Keratinocyte (primary cell): Measurements from ENCODE around the gene GGT7. TPM values are rescaled to one million over a fixed set of nuclear protein-coding genes. Genes with fewer than 3 reads are reported as not detected.

Experiments
- DNase-seq: peaks from one replicate; pipeline ENCODE4 v3.0.0-alpha.2; 2011; ENCODE audit warnings: low read depth, missing footprints, low spot score
- FAIRE-seq: peaks from 2 replicates; lab custom pipeline; 2011; peaks lifted over from hg19 to GRCh38; lab: Jason Lieb, UNC
- H2AFZ ChIP-seq: 2 replicates; pipeline ENCODE4 v1.6.0; 2012; ENCODE audit warnings: low read length, control low read depth, inconsistent platforms; ENCODE audit not compliant: control insufficient read depth
- H3K27ac ChIP-seq: 2 replicates; pipeline ENCODE4 v1.5.1; 2011; ENCODE audit warnings: low read length; ENCODE audit not compliant: control insufficient read depth, insufficient read depth
- H3K27me3 ChIP-seq: 3 replicates; pipeline ENCODE4 v1.6.0; 2011; ENCODE audit warnings: low read length; ENCODE audit not compliant: control insufficient read depth, insufficient read depth; ENCODE audit errors: extremely low read depth
- H3K36me3 ChIP-seq, 2 experiments: 2 replicates in 1 of 2; 3 replicates in 1 of 2; pipeline ENCODE4 v1.5.1; 2011; ENCODE audit warnings: low read length in 2 of 2, mild to moderate bottlenecking in 1 of 2; ENCODE audit not compliant: control insufficient read depth in 2 of 2, insufficient read depth in 2 of 2; ENCODE audit errors: extremely low read depth in 1 of 2
- H3K4me1 ChIP-seq: 3 replicates; pipeline ENCODE4 v1.5.1; 2011; ENCODE audit warnings: low read length; ENCODE audit not compliant: control insufficient read depth, insufficient read depth; ENCODE audit errors: extremely low read depth
- H3K4me2 ChIP-seq: 3 replicates; pipeline ENCODE4 v1.6.0; 2011; ENCODE audit warnings: low read depth, low read length; ENCODE audit not compliant: control insufficient read depth, insufficient read depth; ENCODE audit errors: extremely low read depth
- H3K4me3 ChIP-seq, 3 experiments: fragments of 200-600 bp in 1 of 3; sonication (generic) in 1 of 3; 2 replicates in 2 of 3; 3 replicates in 1 of 3; pipeline ENCODE4 v1.5.1; 2011 to 2016; ENCODE audit warnings: low read length in 3 of 3, mild to moderate bottlenecking in 3 of 3, control low read depth in 2 of 3, inconsistent platforms in 1 of 3, low read depth in 1 of 3, mixed read lengths in 1 of 3, mixed run types in 1 of 3, moderate library complexity in 1 of 3; ENCODE audit not compliant: control insufficient read depth in 2 of 3, insufficient read depth in 2 of 3; ENCODE audit errors: extremely low read depth in 1 of 3
- H3K79me2 ChIP-seq: 2 replicates; pipeline ENCODE4 v1.6.0; 2012; ENCODE audit warnings: low read length; ENCODE audit not compliant: control insufficient read depth, insufficient read depth
- H3K9ac ChIP-seq: 3 replicates; pipeline ENCODE4 v1.6.0; 2011; ENCODE audit warnings: low read length; ENCODE audit not compliant: control insufficient read depth, insufficient read depth; ENCODE audit errors: extremely low read depth
- H3K9me1 ChIP-seq: 3 replicates; pipeline ENCODE4 v1.6.0; 2011; ENCODE audit warnings: low read length; ENCODE audit not compliant: control insufficient read depth, insufficient read depth; ENCODE audit errors: extremely low read depth
- H3K9me3 ChIP-seq: 2 replicates; pipeline ENCODE4 v1.5.1; 2012; ENCODE audit warnings: low read depth, low read length; ENCODE audit not compliant: control insufficient read depth
- H4K20me1 ChIP-seq: 3 replicates; pipeline ENCODE4 v1.6.0; 2011; ENCODE audit warnings: low read length; ENCODE audit not compliant: control insufficient read depth, insufficient read depth; ENCODE audit errors: extremely low read depth
- CTCF ChIP-seq, 3 experiments: IDR thresholded peaks in 1 of 3; conservative IDR thresholded peaks in 1 of 3; optimal IDR thresholded peaks in 1 of 3; 2 replicates in 2 of 3; 3 replicates in 1 of 3; pipeline versions ENCODE3 to v1.5.1; 2011; ENCODE audit warnings: low read length in 3 of 3, mild to moderate bottlenecking in 3 of 3, moderate library complexity in 2 of 3, control low read depth in 1 of 3, inconsistent platforms in 1 of 3; ENCODE audit not compliant: insufficient read depth in 2 of 3; ENCODE audit errors: extremely low read depth in 1 of 3
- EZH2 ChIP-seq: IDR thresholded peaks from one replicate; pipeline ENCODE4 v1.6.1; 2012; ENCODE audit warnings: inconsistent platforms, mild to moderate bottlenecking, low read length, moderate library complexity
- dilution Hi-C: fragments of 300-500 bp; cut with MboI; formaldehyde crosslinking; loops from one replicate; pipeline ENCODE4 v1.7.0; 2020; ENCODE audit warnings: low sequenced_read_pairs; ENCODE audit not compliant: extremely low pct_ligation_motif_present
- polyA plus RNA-seq, 5 experiments: library from polyadenylated mRNA; depleted of rRNA in 3 of 5; stranded (reverse) in 3 of 5; stranded (forward) in 1 of 5; unstranded in 1 of 5; fragments of >200 nt; gene quantifications; 1 replicate in 1 of 5; 2 replicates in 3 of 5; 3 replicates in 1 of 5; pipeline versions ENCODE4 v1.2.1 to v1.2.3, GENCODE V29; 2011 to 2012; ENCODE audit warnings: missing spikeins in 2 of 5, low read depth in 1 of 5, low replicate concordance in 1 of 5

Gene GGT7
- polyA plus RNA-seq, 1 donor (not counting 4 experiments of a cell fraction or from before 2014, with no cell fraction given) = 5.0 TPM

GRCh38 chr20:34884260-34884659, 11.6 kb upstream of the GGT7 start:
- Histone ChIP-seq H3K9me3 (no peaks in the 10 kb centered on the region), H4K20me1 (no peaks in the 10 kb centered on the region), H3K36me3 (peaks cover 17 to 18% of the 10 kb centered on the region in 2 experiments), H3K27ac (no peak overlapping the region), H3K4me1 (no peaks in the 10 kb centered on the region), H3K79me2 (peaks cover 13% of the 10 kb centered on the region), H2AFZ (no peak overlapping the region), H3K4me2 (no peak overlapping the region), H3K9me1 (no peaks in the 10 kb centered on the region), H3K27me3 (no peaks in the 10 kb centered on the region), H3K9ac (no peak overlapping the region), H3K4me3 (no peak overlapping the region)
- TF ChIP-seq EZH2 (no peak), CTCF (optimal IDR thresholded peaks at IDR 0.05 in 1 of 3, IDR thresholded peaks at IDR 0.05 in 1 of 3, conservative IDR thresholded peaks at IDR 0.05 in 1 of 3; ENCODE audit: extremely low read depth in 1 of 3, insufficient read depth in 2 of 3, low read length in 3 of 3) (no peak)
- FAIRE-seq = no peak
- DNase-seq = no peak
- dilution Hi-C loops = no loop called here

GRCh38 chr20:34883809-34884208, 11.2 kb upstream of the GGT7 start:
- dilution Hi-C loops = no loop called here
- no peaks in the 10 kb centered on the region for H3K4me1 ChIP-seq

More at GRCh38 chr20:34883809-34884208, 11.2 kb upstream of the GGT7 start:
- no peak overlapping the region for H2AFZ ChIP-seq
- TF ChIP-seq EZH2 (no peak), CTCF (optimal IDR thresholded peaks at IDR 0.05 in 1 of 3, IDR thresholded peaks at IDR 0.05 in 1 of 3, conservative IDR thresholded peaks at IDR 0.05 in 1 of 3; ENCODE audit: extremely low read depth in 1 of 3, insufficient read depth in 2 of 3, low read length in 3 of 3) (no peak)
- no peaks in the 10 kb centered on the region for H3K9me1 ChIP-seq
- H3K4me2 ChIP-seq = no peak overlapping the region
- H3K36me3 ChIP-seq = peaks cover 18 to 20% of the 10 kb centered on the region in 2 experiments
- no peak overlapping the region for H3K4me3 ChIP-seq
- H3K27ac ChIP-seq = no peak overlapping the region
- no peaks in the 10 kb centered on the region for H3K27me3 ChIP-seq
- FAIRE-seq (no peak), DNase-seq (no peak)
- H3K79me2 ChIP-seq = peaks cover 16% of the 10 kb centered on the region
- H3K9ac ChIP-seq = no peak overlapping the region
- H4K20me1 ChIP-seq = no peaks in the 10 kb centered on the region
- H3K9me3 ChIP-seq = no peaks in the 10 kb centered on the region
